ENCODE data around the gene ZNF136.

The ZNF136 gene

GRCh38 chr19:12162882-12163806, at the start of gene ZNF136:
Gene ZNF136 (plus strand): TSS chr19:12163096. CDS start chr19:12163204, 108 bp downstream.
- DNase-seq (ENCODE audit: low read depth), result peak; percentile 97
- TF ChIP-seq CTCF (IDR thresholded peaks at IDR 0.05; ENCODE audit: insufficient read depth, low read depth, low read length, missing control alignments), result no peak
- H3K4me3 ChIP-seq (ENCODE audit: low read depth, low read length), result peak within 1 kb of the TSS; percentile 74

- no peak overlapping the region for H3K4me3 ChIP-seq (ENCODE audit: low read depth, low read length)
- no peak for DNase-seq (ENCODE audit: low read depth)
- no peak for TF ChIP-seq CTCF (IDR thresholded peaks at IDR 0.05; ENCODE audit: insufficient read depth, low read depth, low read length, missing control alignments)
These were observed 49.8 kb upstream of the ZNF136 start for GRCh38 chr19:12113121-12113520.

- no peak overlapping the region for H3K4me3 ChIP-seq (ENCODE audit: low read depth, low read length)
- no peak for DNase-seq (ENCODE audit: low read depth)
- TF ChIP-seq CTCF (IDR thresholded peaks at IDR 0.05; ENCODE audit: insufficient read depth, low read depth, low read length, missing control alignments), result no peak
These were observed 45.5 kb upstream of the ZNF136 start for GRCh38 chr19:12117201-12117970.

- no peak overlapping the region for H3K4me3 ChIP-seq (ENCODE audit: low read depth, low read length)
- no peak for DNase-seq (ENCODE audit: low read depth)
- TF ChIP-seq CTCF (IDR thresholded peaks at IDR 0.05; ENCODE audit: insufficient read depth, low read depth, low read length, missing control alignments), result peak; percentile 28
These were observed 36.2 kb upstream of the ZNF136 start for GRCh38 chr19:12126707-12127106.

- TF ChIP-seq CTCF (IDR thresholded peaks at IDR 0.05; ENCODE audit: insufficient read depth, low read depth, low read length, missing control alignments), result no peak
These were observed 29.8 kb upstream of the ZNF136 start for GRCh38 chr19:12133069-12133468.

GRCh38 chr19:12137221-12137940, 25.5 kb upstream of the ZNF136 start:
- no peak overlapping the region for H3K4me3 ChIP-seq (ENCODE audit: low read depth, low read length)
- peak; percentile 35 for DNase-seq (ENCODE audit: low read depth)
- TF ChIP-seq CTCF (IDR thresholded peaks at IDR 0.05; ENCODE audit: insufficient read depth, low read depth, low read length, missing control alignments), result no peak

More at GRCh38 chr19:12133069-12133468, 29.8 kb upstream of the ZNF136 start:
- no peak overlapping the region for H3K4me3 ChIP-seq (ENCODE audit: low read depth, low read length)
- DNase-seq (ENCODE audit: low read depth), result no peak

Data from GM12865 (cell line).